GM18511 (cell line): ENCODE results near the gene SARDH.

Experiments used
- ATAC-seq: cut with Tn5 transposase; IDR thresholded peaks from one replicate; pipeline ENCODE4 v1.9.1; 2021; ENCODE audit warnings: mild to moderate bottlenecking, moderate library complexity; ENCODE audit not compliant: unreplicated experiment

The SARDH gene

GRCh38 chr9:133716564-133717112, 21.5 kb downstream of the SARDH start:
- no peak for ATAC-seq

GRCh38 chr9:133715866-133716563, 22.1 kb downstream of the SARDH start:
- ATAC-seq: no peak

- ATAC-seq: no peak
These were observed 22.8 kb downstream of the SARDH start for GRCh38 chr9:133715295-133715865.

DNA sequence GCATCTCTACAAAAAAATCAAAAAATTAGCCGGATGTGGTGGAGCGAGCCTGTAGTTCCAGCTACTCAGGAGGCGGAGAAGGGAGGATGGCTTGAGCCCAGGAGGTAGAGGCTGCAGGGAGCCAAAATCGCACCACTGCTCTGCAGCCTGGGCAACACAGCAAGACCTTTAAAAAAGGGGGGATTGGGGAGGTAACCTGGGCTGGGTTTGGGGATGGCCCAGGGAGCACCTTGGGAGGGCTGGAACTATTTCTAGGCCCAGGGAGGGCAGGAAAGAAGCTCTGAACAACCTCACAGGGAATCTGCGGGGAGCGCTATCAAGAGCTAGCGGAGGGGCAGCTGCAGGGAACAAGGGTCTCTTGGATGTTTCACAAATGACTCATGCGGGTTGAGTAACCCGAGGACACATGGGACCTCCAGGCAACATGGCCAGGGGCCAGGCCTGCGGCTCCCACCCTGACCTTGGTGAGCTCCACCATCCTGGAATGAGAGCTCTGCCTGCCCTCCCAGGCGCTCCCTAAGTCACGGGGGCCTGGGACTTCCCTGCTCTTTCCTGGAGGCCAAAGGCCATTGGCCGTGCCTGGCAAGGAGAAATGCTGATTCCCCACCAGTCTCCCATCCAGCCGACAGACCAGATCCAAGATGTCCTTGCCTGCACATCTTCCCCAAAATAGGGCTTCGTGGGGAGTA, 23.4 kb downstream of the SARDH start:
- no peak for ATAC-seq

DNA sequence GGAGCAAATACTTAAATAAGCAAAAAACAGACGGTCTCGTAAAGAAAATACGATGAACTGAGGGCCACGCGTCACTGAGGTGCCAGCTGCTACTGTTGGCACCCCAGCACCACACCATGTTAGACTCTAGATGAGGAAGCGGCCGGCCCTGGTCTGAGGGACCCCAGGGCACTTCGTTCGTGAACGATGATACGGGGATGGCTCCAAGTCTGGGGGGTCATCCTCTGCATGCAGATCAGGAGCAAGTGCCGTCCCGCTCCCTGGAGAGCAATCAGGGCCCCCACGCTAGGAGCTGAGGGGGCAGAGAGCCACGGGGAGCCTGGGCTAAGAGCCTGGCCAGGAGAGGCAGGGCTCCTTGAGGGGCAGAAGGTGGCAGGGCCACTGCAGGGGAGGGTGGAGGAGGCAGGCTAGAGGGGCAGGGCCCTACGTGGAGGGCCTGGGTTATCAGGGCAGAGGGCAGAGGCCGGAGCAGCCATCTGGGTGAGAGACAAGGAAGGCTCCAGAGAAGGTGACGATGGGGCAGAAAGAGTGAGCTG, 24.1 kb downstream of the SARDH start:
- no peak for ATAC-seq

- ATAC-seq: no peak
These were observed 24.8 kb downstream of the SARDH start for GRCh38 chr9:133713150-133713959.

GRCh38 chr9:133712221-133713100, 25.7 kb downstream of the SARDH start:
- no peak for ATAC-seq

GRCh38 chr9:133711428-133712220, 26.5 kb downstream of the SARDH start:
- no peak for ATAC-seq

DNA sequence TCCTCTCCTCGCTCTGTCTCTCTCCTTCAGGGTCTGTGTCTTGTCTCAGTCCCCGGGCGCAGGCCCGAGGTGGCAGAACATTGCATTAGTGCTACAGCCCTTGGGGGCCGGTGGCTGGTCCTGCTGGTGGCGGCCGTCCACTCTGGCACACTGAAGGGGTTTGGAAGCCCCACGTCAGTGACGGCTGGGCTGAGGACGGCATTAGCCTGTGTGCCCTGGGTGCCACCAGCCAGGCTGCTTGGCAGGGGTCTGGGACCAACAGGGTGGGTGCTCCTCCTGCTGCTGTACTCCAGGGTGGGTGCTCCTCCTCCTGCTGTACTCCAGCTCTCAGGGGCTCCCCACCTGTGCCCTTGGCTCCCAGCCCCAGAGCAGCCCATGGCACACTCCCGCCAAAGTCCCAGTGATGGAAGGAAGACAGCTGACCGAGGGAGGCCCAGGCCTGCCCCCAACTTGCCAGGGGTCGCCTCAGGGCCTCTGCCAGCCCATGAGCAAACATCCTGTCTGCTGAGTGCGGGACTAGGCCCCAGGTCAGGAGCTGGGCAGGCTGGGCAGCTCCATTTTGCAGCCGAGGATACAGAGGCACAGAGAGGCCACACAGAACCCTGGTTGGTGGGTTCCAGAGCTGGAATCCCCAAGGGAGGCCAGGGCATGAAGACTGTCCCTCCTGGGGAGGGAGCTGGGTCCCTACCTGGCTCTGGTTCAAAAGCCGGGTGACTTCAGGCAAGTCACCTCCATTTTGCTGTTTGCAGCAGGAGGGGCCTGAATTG, 27.3 kb downstream of the SARDH start:
- no peak for ATAC-seq

DNA sequence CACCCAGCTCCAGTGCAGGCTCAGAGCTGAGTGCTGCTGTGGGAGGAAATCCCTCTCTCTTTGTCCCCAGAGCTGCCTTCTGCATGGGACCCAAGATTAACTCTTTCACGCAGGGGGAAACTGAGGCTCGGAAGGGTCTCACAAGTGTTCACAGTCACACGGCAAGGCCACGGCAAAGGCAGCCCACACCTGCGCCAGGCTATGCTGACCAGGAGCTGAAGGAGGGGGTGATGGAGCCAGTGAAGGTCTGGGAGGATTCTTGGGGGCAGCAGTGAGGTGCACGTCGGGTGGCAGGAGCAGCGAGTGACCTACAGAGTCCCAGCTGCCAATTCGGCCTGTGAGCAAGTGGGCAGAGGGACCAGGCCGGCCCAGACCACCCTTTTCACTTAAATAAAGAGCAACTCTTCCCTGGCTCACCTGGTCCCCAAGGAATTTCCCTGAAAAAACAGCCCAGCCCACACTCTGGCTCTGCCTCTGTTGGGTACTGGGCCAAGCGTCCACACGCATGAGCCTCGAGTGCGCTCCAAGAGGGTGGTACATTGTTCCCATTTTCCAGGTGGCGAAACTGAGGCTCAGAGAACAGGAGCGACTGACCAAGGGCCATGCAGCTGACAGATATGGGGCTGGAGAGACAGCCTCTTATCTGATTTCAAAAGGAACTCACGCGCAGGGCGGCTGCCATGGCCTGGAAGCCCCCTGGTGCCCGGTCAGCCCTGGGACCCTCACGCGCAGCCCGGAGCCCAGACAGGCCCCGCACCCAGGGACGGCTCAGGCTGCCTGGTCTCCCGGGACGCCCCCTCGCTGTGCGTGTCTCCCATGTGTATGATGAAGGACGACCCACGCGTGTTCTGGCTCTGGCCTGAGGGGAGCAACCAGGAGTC, 28.2 kb downstream of the SARDH start:
- ATAC-seq: no peak

GRCh38 chr9:133709015-133709611, 29.0 kb downstream of the SARDH start:
- ATAC-seq: no peak

DNA sequence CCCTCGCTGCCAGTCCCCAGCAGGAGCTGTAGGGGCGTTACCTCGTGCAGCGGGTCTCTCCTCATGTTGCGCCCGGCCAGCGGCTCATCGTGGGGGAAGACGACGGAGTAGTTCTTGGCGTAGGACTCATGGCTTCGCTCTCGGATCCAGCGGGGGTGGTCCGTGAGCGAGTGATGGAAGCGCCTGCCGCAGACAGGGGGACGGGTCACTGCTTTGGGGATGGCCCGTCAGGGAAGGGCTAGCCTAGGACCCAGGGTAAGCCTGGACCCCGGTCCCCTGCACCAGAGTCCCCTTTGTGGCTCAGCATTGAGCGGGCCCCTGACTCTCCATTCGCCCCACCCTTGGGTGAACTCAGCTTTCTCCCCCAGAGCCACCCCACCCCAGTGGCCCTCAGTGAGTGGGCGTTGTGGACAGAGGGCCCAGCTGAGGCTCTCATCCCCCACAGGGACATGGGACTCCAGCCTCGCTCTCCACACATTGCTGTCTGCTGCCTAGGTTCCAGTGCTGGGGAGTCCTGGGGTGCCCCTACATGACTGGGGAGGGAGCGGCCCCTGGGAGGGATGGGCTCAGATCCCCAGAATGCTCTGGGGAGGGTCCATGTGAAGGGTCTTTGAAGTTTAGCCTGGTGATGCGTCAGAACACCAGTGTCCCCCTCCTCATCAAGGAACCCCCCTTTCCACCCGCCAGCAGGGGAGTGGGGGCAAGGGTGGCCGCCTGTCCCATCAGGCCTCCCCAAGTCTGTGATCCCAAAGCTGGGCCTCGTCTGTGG, 29.7 kb downstream of the SARDH start:
- ATAC-seq: no peak

DNA sequence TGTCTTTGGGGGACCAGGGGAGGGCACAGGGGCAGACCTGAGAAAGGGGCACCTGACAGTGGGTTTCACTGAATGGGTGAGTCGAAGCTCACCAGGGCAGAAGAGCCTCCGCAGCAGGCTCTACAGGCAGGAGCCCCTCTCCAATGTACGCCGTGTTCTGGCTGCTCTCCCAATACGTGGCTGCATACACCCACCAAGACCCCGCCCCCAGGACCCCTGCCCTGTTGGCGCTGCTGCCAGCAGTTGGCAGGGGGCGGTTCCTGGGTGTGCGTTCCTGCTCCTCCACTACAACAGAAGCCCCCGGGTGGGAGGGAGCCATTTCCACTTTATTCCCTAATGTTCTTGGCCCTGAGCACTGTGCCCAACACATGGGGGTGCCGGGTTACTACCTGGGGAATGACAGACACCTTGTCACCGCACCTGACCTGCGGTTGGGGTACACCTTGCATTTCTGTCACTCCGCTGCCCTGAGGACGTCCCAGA, 30.3 kb downstream of the SARDH start:
- ATAC-seq: no peak

DNA sequence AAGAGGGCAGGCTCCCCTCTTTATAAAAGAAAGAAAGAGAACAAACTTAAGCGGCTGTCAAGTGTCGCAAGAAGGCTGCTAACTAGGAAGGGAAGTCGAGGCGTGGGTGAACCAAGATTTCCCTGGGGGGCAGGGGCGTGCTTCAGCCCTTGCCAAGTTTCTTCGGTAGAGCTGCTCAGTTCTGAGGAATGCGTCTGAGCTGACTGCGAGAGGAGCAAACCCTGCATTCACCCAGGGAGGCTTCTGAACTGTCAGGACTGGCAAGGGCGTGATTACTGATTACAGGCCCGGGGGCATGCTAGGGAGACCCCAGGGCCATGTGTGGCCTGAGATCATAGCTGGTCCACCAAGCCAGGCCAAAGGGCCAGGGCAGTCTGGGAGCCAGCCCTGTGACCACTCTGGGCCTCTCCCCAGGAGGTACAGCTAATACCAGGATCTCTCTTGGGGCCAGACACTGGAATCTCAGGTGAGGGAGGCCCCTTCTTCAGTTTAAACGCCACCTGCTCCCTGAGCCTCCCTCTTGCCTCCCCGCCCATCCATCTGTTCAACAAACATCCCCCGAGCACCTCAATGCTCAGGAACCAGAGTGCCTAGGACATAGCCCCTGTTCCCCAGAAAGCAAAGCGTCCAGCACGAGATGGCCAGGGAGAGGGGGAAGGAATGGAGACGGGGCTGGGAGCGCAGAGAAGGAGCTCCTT, 30.9 kb downstream of the SARDH start:
- ATAC-seq: no peak

GRCh38 chr9:133706307-133707050, 31.7 kb downstream of the SARDH start:
- ATAC-seq: no peak
